CD14-positive monocyte (primary cell): ENCODE measurements around the gene INSR. TPM values are rescaled to one million over a fixed set of nuclear protein-coding genes. Genes with fewer than 3 reads are reported as not detected.
A peak's percentile ranks its signal among the peaks of the same experiment; 100 is the strongest.

Source experiments
- DNase-seq, 3 donors: peaks; one replicate each; pipeline ENCODE4 v3.0.0-alpha.2; 2011 to 2022
- H2AFZ ChIP-seq: 2 replicates; pipeline ENCODE4 v1.6.0; 2012; ENCODE audit warnings: mild to moderate bottlenecking, low read depth, low read length, inconsistent platforms; ENCODE audit not compliant: insufficient read depth, poor library complexity, severe bottlenecking
- H3K27ac ChIP-seq, 2 donors: 1 replicate in 1 of 2; 2 replicates in 1 of 2; pipeline ENCODE4 v1.5.1; 2012 to 2013; ENCODE audit warnings: low read length in 2 of 2, control low read depth in 1 of 2, inconsistent platforms in 1 of 2, low read depth in 1 of 2, mild to moderate bottlenecking in 1 of 2
- H3K27me3 ChIP-seq, 2 donors: one replicate each; pipeline versions ENCODE4 v1.6.0 to v1.6.1; 2011 to 2013; ENCODE audit warnings: low read length in 2 of 2; ENCODE audit not compliant: control insufficient read depth in 2 of 2, insufficient read depth in 2 of 2
- H3K36me3 ChIP-seq, 2 donors: replicated peaks in 1 of 2; 1 replicate in 1 of 2; 2 replicates in 1 of 2; pipeline versions ENCODE4 v1.5.1 to v1.6.1; 2012 to 2013; ENCODE audit warnings: low read length in 2 of 2, control low read depth in 1 of 2, inconsistent platforms in 1 of 2, mild to moderate bottlenecking in 1 of 2; ENCODE audit not compliant: insufficient read depth in 2 of 2, control insufficient read depth in 1 of 2
- H3K4me1 ChIP-seq, 2 donors: 1 replicate in 1 of 2; 2 replicates in 1 of 2; pipeline versions ENCODE4 v1.5.1 to v1.6.1; 2012 to 2013; ENCODE audit warnings: low read length in 2 of 2, control low read depth in 1 of 2, inconsistent platforms in 1 of 2, mild to moderate bottlenecking in 1 of 2, moderate library complexity in 1 of 2; ENCODE audit not compliant: insufficient read depth in 2 of 2, control insufficient read depth in 1 of 2
- H3K4me2 ChIP-seq: replicated peaks from 2 replicates; pipeline ENCODE3; 2012; ENCODE audit warnings: low read length, moderate library complexity, mild to moderate bottlenecking; ENCODE audit not compliant: poor library complexity, severe bottlenecking; ENCODE audit errors: extremely low read depth
- H3K4me3 ChIP-seq, 3 experiments: fragments of 200-600 bp in 1 of 3; sonication (generic) in 1 of 3; replicated peaks in 1 of 3; 1 replicate in 2 of 3; 2 replicates in 1 of 3; pipeline ENCODE4 v1.5.1; 2011 to 2013; ENCODE audit warnings: low read length in 3 of 3, mild to moderate bottlenecking in 3 of 3, control low read depth in 2 of 3, low read depth in 2 of 3, inconsistent platforms in 1 of 3, moderate library complexity in 1 of 3
- H3K79me2 ChIP-seq: 2 replicates; pipeline ENCODE4 v1.6.0; 2012; ENCODE audit warnings: mild to moderate bottlenecking, control low read depth, inconsistent platforms, low read length, moderate library complexity; ENCODE audit not compliant: insufficient read depth
- H3K9ac ChIP-seq: 2 replicates; pipeline ENCODE4 v1.6.0; 2017; ENCODE audit warnings: low read length, mild to moderate bottlenecking; ENCODE audit not compliant: insufficient read depth, poor library complexity, severe bottlenecking
- H3K9me3 ChIP-seq, 2 donors: replicated peaks in 1 of 2; 1 replicate in 1 of 2; 2 replicates in 1 of 2; pipeline versions ENCODE4 v1.5.1 to v1.6.1; 2012 to 2013; ENCODE audit warnings: low read length in 2 of 2, control low read depth in 1 of 2; ENCODE audit not compliant: control insufficient read depth in 1 of 2, insufficient read depth in 1 of 2
- H4K20me1 ChIP-seq: 2 replicates; pipeline ENCODE4 v1.6.0; 2012; ENCODE audit warnings: mild to moderate bottlenecking, low read length, control low read depth, moderate library complexity; ENCODE audit not compliant: insufficient read depth
- H3K27ac Mint-ChIP-seq, 7 donors: one replicate each; pipeline ENCODE4 v1.8.0; 2020; ENCODE audit warnings: mild to moderate bottlenecking in 7 of 7, mixed read lengths in 7 of 7, moderate library complexity in 6 of 7, inconsistent platforms in 2 of 7
- H3K27me3 Mint-ChIP-seq, 3 donors: one replicate each; pipeline ENCODE4 v1.8.0; 2021 to 2022; ENCODE audit warnings: low read depth in 3 of 3, mild to moderate bottlenecking in 3 of 3, mixed read lengths in 3 of 3, moderate library complexity in 3 of 3, inconsistent platforms in 1 of 3
- H3K36me3 Mint-ChIP-seq, 2 donors: one replicate each; pipeline ENCODE4 v1.8.0; 2020; ENCODE audit warnings: mixed read lengths in 2 of 2, inconsistent platforms in 1 of 2, mild to moderate bottlenecking in 1 of 2
- H3K4me1 Mint-ChIP-seq: one replicate; pipeline ENCODE4 v1.8.0; 2020; ENCODE audit warnings: mild to moderate bottlenecking, mixed read lengths
- H3K4me3 Mint-ChIP-seq, 2 donors: one replicate each; pipeline ENCODE4 v1.8.0; 2020; ENCODE audit warnings: mild to moderate bottlenecking in 2 of 2, mixed read lengths in 2 of 2, moderate library complexity in 1 of 2
- H3K9me3 Mint-ChIP-seq, 7 donors: one replicate each; pipeline ENCODE4 v1.8.0; 2020 to 2022; ENCODE audit warnings: mixed read lengths in 7 of 7, mild to moderate bottlenecking in 6 of 7, moderate library complexity in 6 of 7, inconsistent platforms in 2 of 7
- CTCF ChIP-seq: fragments of 200-600 bp; IDR thresholded peaks from one replicate; pipeline ENCODE4 v1.8.0; 2022; ENCODE audit warnings: antibody characterized with exemption, mild to moderate bottlenecking
- WGBS: methylation state at CpG from one replicate; pipeline ENCODE4 v1.1.5; 2013; ENCODE audit warnings: missing lambda C conversion rate; ENCODE audit not compliant: insufficient coverage; 5-methylcytosine and 5-hydroxymethylcytosine counted together
- intact Hi-C, 2 donors: fragments of 100-400 bp; cut with micrococcal nuclease; formaldehyde crosslinking; loops; one replicate each; pipeline versions ENCODE4 v1.15.0 to v1.15.1; 2023
- polyA plus RNA-seq, 3 donors: library from polyadenylated mRNA; depleted of rRNA in 1 of 3; unstranded in 2 of 3; stranded (reverse) in 1 of 3; fragments of 300-500 nt in 2 of 3; fragments of >200 nt in 1 of 3; fragmentation: Illumina TruSeq in 2 of 3; gene quantifications; 1 replicate in 2 of 3; 2 replicates in 1 of 3; pipeline ENCODE4 v1.2.3, GENCODE V29; 2012 to 2021

The INSR gene
- polyA plus RNA-seq, 3 donors: 2.9 to 12.4 (median 3.4) TPM

GRCh38 chr19:7106711-7107657 is 187.2 kb downstream of the INSR start:
- H3K4me3 Mint-ChIP-seq: no peak overlapping the region
- Histone ChIP-seq H3K27ac (no peak overlapping the region), H3K36me3 (no peaks in the 10 kb centered on the region), H3K4me1 (peaks cover 22 to 29% of the 10 kb centered on the region in 2 donors), H3K79me2 (no peaks in the 10 kb centered on the region), H3K4me2 (no peak overlapping the region), H3K27me3 (no peaks in the 10 kb centered on the region), H4K20me1 (no peaks in the 10 kb centered on the region), H2AFZ (no peak overlapping the region), H3K9ac (no peak overlapping the region), H3K4me3 (no peak overlapping the region), H3K9me3 (no peaks in the 10 kb centered on the region)
- H3K36me3 Mint-ChIP-seq: no peaks in the 10 kb centered on the region
- intact Hi-C loops: no loop called here
- no peak overlapping the region for H3K27ac Mint-ChIP-seq
- H3K4me1 Mint-ChIP-seq: no peaks in the 10 kb centered on the region
- no peak for DNase-seq
- 89% methylated on average over 10 of the region's 10 CpGs for WGBS
- H3K9me3 Mint-ChIP-seq: peaks cover 0 to 2% (median 0%) of the 10 kb centered on the region in 7 donors
- TF ChIP-seq CTCF: no peak
- H3K27me3 Mint-ChIP-seq: peaks cover 1 to 6% (median 5%) of the 10 kb centered on the region in 3 donors

- Mint-ChIP-seq H3K9me3 (no peaks in the 10 kb centered on the region), H3K36me3 (no peaks in the 10 kb centered on the region), H3K4me1 (peaks cover 2% of the 10 kb centered on the region), H3K27ac (no peak overlapping the region), H3K4me3 (no peak overlapping the region), H3K27me3 (peaks cover 4 to 10% (median 10%) of the 10 kb centered on the region in 3 donors)
- H3K4me3 ChIP-seq: no peak overlapping the region
- DNase-seq: peak; percentile 30 to 44 (median 41)
- no peak overlapping the region for H3K27ac ChIP-seq
- no peak overlapping the region for H2AFZ ChIP-seq
- no peaks in the 10 kb centered on the region for H3K27me3 ChIP-seq
- H3K79me2 ChIP-seq: no peaks in the 10 kb centered on the region
- H3K9me3 ChIP-seq: no peaks in the 10 kb centered on the region
- no peak overlapping the region for H3K4me2 ChIP-seq
- no peak overlapping the region for H3K9ac ChIP-seq
- peaks cover 23 to 31% of the 10 kb centered on the region in 2 donors for H3K4me1 ChIP-seq
- H4K20me1 ChIP-seq: no peaks in the 10 kb centered on the region
- intact Hi-C loops: loop anchor here in 1 of 2 donors (5.0 kb wide), 1 partner anchor 237 kb away; no protein-coding TSS in a partner anchor
- no peak for TF ChIP-seq CTCF
- H3K36me3 ChIP-seq: no peaks in the 10 kb centered on the region
Measured at GRCh38 chr19:7104747-7105447, 189.3 kb downstream of the INSR start.
